Measurements from ENCODE around the gene SNX19.

GRCh38 chr11:130882138-130882551 is 34.1 kb downstream of the SNX19 start:
- TF ChIP-seq CTCF (IDR thresholded peaks at IDR 0.05) (no peak), ZFX (IDR thresholded peaks at IDR 0.05; ENCODE audit: borderline replicate concordance) (no peak)
